Spleen (tissue), 11 donors: Measurements from ENCODE around the gene APOA1. TPM values are rescaled to one million over a fixed set of nuclear protein-coding genes. Genes with fewer than 3 reads are reported as not detected.

ENCODE experiments used
- DNase-seq: peaks from one replicate; pipeline ENCODE4 v3.0.0-alpha.2; 2020
- H3K27ac ChIP-seq, 8 donors: fragments of 200-600 bp; sonication (generic) in 7 of 8; 1 replicate in 4 of 8; 2 replicates in 4 of 8; pipeline versions ENCODE4 v1.5.0 to v1.8.0; 2016 to 2021; ENCODE audit warnings: inconsistent platforms in 4 of 8, mild to moderate bottlenecking in 4 of 8, moderate library complexity in 1 of 8
- H3K27me3 ChIP-seq, 7 donors: fragments of 200-600 bp; sonication (generic) in 6 of 7; replicated peaks in 1 of 7; 1 replicate in 4 of 7; 2 replicates in 3 of 7; pipeline versions ENCODE4 v1.5.0 to v1.8.0; 2016 to 2021; ENCODE audit warnings: inconsistent platforms in 3 of 7, mild to moderate bottlenecking in 1 of 7
- H3K36me3 ChIP-seq, 6 donors: fragments of 200-600 bp; sonication (generic) in 5 of 6; 1 replicate in 4 of 6; 2 replicates in 2 of 6; pipeline versions ENCODE4 v1.5.0 to v1.8.0; 2016 to 2021; ENCODE audit warnings: inconsistent platforms in 2 of 6
- H3K4me1 ChIP-seq, 6 donors: fragments of 200-600 bp; sonication (generic) in 5 of 6; 1 replicate in 3 of 6; 2 replicates in 3 of 6; pipeline versions ENCODE4 v1.5.0 to v1.8.0; 2016 to 2021; ENCODE audit warnings: inconsistent platforms in 3 of 6
- H3K4me3 ChIP-seq, 8 donors: fragments of 200-600 bp; sonication (generic) in 7 of 8; 1 replicate in 4 of 8; 2 replicates in 4 of 8; pipeline versions ENCODE4 v1.5.0 to v1.8.0; 2016 to 2021; ENCODE audit warnings: inconsistent platforms in 4 of 8, mild to moderate bottlenecking in 4 of 8, moderate library complexity in 2 of 8
- H3K9me3 ChIP-seq, 8 donors: fragments of 200-600 bp; sonication (generic) in 7 of 8; 1 replicate in 4 of 8; 2 replicates in 4 of 8; pipeline versions ENCODE4 v1.5.0 to v1.8.0; 2016 to 2021; ENCODE audit warnings: inconsistent platforms in 4 of 8
- POLR2A ChIP-seq, 3 donors: fragments of 450-650 bp; IDR thresholded peaks; one replicate each; pipeline ENCODE4 v1.5.1; 2017; ENCODE audit warnings: antibody characterized with exemption in 3 of 3, mild to moderate bottlenecking in 1 of 3
- POLR2AphosphoS5 ChIP-seq, 3 donors: sonication (generic); formaldehyde crosslinking; IDR thresholded peaks; one replicate each; pipeline ENCODE4 v1.5.1; 2017; ENCODE audit warnings: antibody characterized with exemption in 3 of 3
- WGBS, 5 donors: extraction: QIAGEN DNeasy Blood & Tissue Kit in 3 of 5; methylation state at CpG; one replicate each; pipeline versions ENCODE4 v1.1.5 to v1.1.7; 2013 to 2018; 5-methylcytosine and 5-hydroxymethylcytosine counted together
- intact Hi-C: fragments of 100-400 bp; cut with DNase I; formaldehyde crosslinking; loops from one replicate; pipeline ENCODE4 v1.15.0; 2023; ENCODE audit warnings: low total_unique reads
- polyA plus RNA-seq, 3 donors: library from polyadenylated mRNA; stranded (reverse); fragments of 200-250 nt; gene quantifications; one replicate each; pipeline ENCODE4 v1.2.1, GENCODE V29; 2013
- total RNA-seq, 7 donors: library from RNA; depleted of rRNA in 3 of 7; stranded (reverse); fragments of >200 nt in 3 of 7; fragmentation: NEBNext Ultra II Directional in 4 of 7; extraction: Animal tissue kit (Norgen Biotek cat#: 25700) in 4 of 7; gene quantifications; one replicate each; pipeline versions ENCODE4 v1.1.0 to v1.2.1, GENCODE V29; 2016 to 2021
- TF ChIP-seq, protein P1 (sequence below), 11 experiments: fragments of 200-600 bp in 7 of 11; fragments of 450-650 bp in 4 of 11; sonication (generic) in 4 of 11; IDR thresholded peaks in 8 of 11; conservative IDR thresholded peaks in 3 of 11; 1 replicate in 7 of 11; 2 replicates in 4 of 11; pipeline versions ENCODE4 v1.4.0 to v1.8.0; 2016 to 2021; ENCODE audit warnings: antibody characterized with exemption in 11 of 11, inconsistent platforms in 4 of 11, mild to moderate bottlenecking in 1 of 11
- donor health status: healthy with polysubstance abuse.
- donor health status: DM: no; HTN: no; CAD: no; lungs with moderate emphysema.
- donor health status: DM: no; HTN: no; CAD: no.
- donor health status: Bipolar disorder and iron deficiency.
- donor health status: healthy.
- donor health status: DM: no; HTN: no; CAD: no.
- donor health status: DM: yes; HTN: yes; CAD: no.

Gene APOA1
- total and polyA plus RNA-seq, 10 donors = 0.44 to 3.3 (median 1.5) TPM; not detected in 2

DNA sequence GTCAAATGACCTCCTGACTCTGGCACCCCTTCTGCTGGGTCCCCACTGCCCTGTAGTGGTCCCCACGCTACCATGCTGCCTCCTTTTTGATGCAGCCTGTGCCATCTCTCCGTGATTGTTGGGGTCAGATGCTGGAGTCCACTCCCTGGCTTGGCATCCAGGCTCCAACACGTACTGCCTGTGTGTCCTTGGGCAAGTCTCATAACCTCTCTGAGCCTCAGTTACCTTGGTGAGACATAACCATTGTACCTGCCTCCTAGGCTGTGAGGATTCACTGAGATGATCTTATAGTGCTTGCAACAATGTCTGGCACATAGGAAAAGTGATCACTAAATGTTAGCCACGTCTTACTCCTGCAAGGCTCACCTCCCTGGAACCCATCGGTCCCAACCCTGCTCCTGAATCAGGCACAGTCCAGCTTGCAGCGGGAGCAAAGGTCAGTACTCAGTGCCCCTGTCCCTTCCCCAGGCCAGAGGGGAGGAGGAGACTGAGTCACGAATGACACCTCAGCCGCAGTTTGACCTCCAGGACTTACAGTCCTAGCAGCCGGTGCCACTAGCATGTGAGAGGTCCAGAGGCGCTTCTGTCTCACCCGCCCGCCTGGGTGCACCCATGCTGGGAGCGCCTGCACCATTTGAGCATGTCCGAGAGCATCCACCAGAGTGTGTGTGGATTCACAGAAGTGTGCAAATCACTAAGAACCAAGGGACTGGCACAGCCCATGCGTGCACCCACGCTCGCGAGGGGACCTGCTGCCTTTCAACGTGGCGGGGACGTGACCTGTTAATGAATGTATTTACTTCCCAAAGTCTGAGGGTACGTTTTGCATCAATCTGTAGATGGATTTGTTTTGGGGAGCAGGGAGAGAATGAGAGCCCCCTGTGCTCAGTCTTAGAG is 11.3 kb downstream of the APOA1 start:
- H3K9me3 ChIP-seq = no peaks in the 10 kb centered on the region
- no peak for DNase-seq
- H3K27me3 ChIP-seq = no peaks in the 10 kb centered on the region
- TF ChIP-seq, protein P1, sequence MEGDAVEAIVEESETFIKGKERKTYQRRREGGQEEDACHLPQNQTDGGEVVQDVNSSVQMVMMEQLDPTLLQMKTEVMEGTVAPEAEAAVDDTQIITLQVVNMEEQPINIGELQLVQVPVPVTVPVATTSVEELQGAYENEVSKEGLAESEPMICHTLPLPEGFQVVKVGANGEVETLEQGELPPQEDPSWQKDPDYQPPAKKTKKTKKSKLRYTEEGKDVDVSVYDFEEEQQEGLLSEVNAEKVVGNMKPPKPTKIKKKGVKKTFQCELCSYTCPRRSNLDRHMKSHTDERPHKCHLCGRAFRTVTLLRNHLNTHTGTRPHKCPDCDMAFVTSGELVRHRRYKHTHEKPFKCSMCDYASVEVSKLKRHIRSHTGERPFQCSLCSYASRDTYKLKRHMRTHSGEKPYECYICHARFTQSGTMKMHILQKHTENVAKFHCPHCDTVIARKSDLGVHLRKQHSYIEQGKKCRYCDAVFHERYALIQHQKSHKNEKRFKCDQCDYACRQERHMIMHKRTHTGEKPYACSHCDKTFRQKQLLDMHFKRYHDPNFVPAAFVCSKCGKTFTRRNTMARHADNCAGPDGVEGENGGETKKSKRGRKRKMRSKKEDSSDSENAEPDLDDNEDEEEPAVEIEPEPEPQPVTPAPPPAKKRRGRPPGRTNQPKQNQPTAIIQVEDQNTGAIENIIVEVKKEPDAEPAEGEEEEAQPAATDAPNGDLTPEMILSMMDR (IDR thresholded peaks at IDR 0.05 in 8 of 11, conservative IDR thresholded peaks at IDR 0.05 in 3 of 11) = no peak
- TF ChIP-seq POLR2A (IDR thresholded peaks at IDR 0.05) (no peak), POLR2AphosphoS5 (IDR thresholded peaks at IDR 0.05) (no peak)
- no peak overlapping the region for H3K4me3 ChIP-seq
- no peaks in the 10 kb centered on the region for H3K4me1 ChIP-seq
- intact Hi-C loops = no loop called here
- no peaks in the 10 kb centered on the region for H3K36me3 ChIP-seq
- 78 to 81% (median 79%) methylated on average over 17 to 22 of the region's 22 CpGs for WGBS, 5 donors
- H3K27ac ChIP-seq = no peak overlapping the region

DNA sequence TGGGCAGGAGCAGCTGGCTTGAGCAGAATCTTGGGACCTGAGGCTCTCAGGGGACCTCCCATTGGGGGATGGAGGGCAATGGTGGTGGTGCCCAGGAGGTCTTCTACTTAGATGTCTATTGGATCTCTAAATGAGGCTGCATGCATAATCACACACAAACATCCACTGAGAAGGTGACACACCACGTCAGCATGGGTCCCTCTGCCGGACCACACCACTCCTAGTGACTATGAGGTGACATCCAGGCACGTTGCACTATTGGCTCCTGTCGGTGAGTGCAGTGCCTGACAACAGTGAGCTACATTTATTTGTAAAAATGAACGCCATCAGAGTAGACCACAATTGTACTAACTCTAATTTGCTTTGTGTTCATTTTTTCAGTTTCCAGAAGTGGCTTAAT is 12.0 kb downstream of the APOA1 start:
- no peaks in the 10 kb centered on the region for H3K4me1 ChIP-seq
- H3K4me3 ChIP-seq = no peak overlapping the region
- intact Hi-C loops = no loop called here
- DNase-seq = no peak
- H3K27ac ChIP-seq = no peak overlapping the region
- TF ChIP-seq POLR2AphosphoS5 (IDR thresholded peaks at IDR 0.05) = no peak
- no peak for TF ChIP-seq POLR2A (IDR thresholded peaks at IDR 0.05)
- TF ChIP-seq, protein P1 (IDR thresholded peaks at IDR 0.05 in 8 of 11, conservative IDR thresholded peaks at IDR 0.05 in 3 of 11) = no peak
- WGBS, 5 donors = 68 to 88% (median 83%) methylated on average over 4 to 5 of the region's 5 CpGs
- H3K27me3 ChIP-seq = no peaks in the 10 kb centered on the region
- H3K36me3 ChIP-seq = no peaks in the 10 kb centered on the region
- no peaks in the 10 kb centered on the region for H3K9me3 ChIP-seq

DNA sequence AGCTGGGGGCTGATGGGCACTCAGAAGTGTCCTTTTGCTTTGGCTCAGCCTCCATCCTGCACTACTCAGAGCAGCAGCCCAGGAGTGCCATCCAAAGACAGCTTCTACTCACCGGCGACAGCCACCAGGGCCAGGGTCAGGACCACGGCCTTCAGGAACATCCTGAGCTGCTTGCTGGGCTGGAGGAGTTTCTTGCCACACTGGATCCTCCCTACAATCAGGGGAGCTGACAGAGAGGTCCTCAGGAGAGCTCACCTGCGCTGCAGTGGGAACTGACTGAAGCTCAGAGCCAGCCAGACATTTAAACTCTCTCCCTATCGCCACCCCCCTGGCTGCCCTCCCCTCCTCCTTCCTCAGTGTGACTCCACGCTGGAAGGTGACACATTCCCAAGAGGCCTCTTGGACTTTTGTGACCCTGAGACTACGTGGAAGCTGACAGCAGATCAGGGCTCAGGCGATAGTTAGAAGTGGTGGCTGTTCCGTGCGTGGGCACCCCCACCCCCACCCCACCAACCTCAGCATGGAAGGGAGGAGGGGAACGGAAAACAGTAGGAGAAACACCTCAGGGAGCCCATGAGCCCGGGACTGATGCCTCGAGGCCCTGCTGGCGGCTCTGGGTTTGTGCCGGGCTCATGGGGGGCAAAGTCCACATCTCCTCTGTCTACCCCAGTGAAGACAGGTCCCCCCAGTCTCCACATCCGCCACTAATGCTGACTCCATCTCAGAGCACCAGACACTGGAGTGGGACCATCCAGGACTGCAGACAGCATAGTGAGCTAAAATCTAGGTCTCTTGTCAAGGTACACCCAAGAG is 14.2 kb downstream of the APOA1 start, which contains the start of gene APOA4:
TSS of gene APOA4 (minus strand) at position 274 of the 813 bp plus-strand sequence. CDS start at position 161, 113 bp downstream.
- no peaks in the 10 kb centered on the region for H3K4me1 ChIP-seq
- intact Hi-C loops = no loop called here
- no peaks in the 10 kb centered on the region for H3K27me3 ChIP-seq
- no peak within 1 kb of the TSS for H3K4me3 ChIP-seq
- H3K36me3 ChIP-seq = no peaks in the 10 kb centered on the region
- no peak within 1 kb of the TSS for H3K27ac ChIP-seq
- no peak for DNase-seq
- TF ChIP-seq POLR2AphosphoS5 (IDR thresholded peaks at IDR 0.05) = no peak
- TF ChIP-seq, protein P1 (IDR thresholded peaks at IDR 0.05 in 8 of 11, conservative IDR thresholded peaks at IDR 0.05 in 3 of 11) = no peak
- TF ChIP-seq POLR2A (IDR thresholded peaks at IDR 0.05) = no peak
- no peaks in the 10 kb centered on the region for H3K9me3 ChIP-seq
- WGBS, 5 donors = 79 to 88% (median 82%) methylated on average over 13 to 16 of the region's 16 CpGs

DNA sequence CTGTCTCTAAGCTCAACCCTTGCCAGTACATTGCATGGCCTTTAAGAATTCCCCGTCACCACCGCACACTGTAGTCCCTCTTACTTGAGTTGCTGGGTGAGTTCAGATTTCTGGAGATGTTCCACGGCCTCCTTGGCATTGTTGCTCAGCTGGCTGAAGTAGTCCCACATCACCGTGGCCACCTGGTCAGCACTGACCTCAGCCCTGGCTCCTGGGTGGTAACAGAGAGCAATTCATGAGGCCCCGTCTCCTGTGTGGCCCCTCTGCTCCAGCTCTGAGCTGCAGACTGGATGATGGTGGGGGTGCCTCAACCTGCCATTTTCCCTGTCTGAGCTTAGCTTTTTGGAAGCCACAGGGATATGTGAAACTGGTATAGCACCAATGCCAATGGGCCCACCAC is 14.8 kb downstream of the APOA1 start:
- Histone ChIP-seq H3K27me3 (no peaks in the 10 kb centered on the region), H3K4me3 (no peak overlapping the region), H3K36me3 (no peaks in the 10 kb centered on the region), H3K9me3 (no peaks in the 10 kb centered on the region), H3K27ac (no peak overlapping the region), H3K4me1 (no peaks in the 10 kb centered on the region)
- 69 to 80% (median 72%) methylated on average over 5 of the region's 5 CpGs for WGBS, 5 donors
- intact Hi-C loops = no loop called here
- TF ChIP-seq POLR2AphosphoS5 (IDR thresholded peaks at IDR 0.05) (no peak), POLR2A (IDR thresholded peaks at IDR 0.05) (no peak)
- TF ChIP-seq, protein P1 (IDR thresholded peaks at IDR 0.05 in 8 of 11, conservative IDR thresholded peaks at IDR 0.05 in 3 of 11) = no peak
- no peak for DNase-seq
